NCI-H2227 (cell line): ENCODE data around the gene GPR3.
A peak's percentile ranks its signal among the peaks of the same experiment; 100 is the strongest.
"Not testable (repeated sequence)": the region's sequence is repeated elsewhere in the genome, so short reads cannot be mapped to it uniquely, and the experiment has no call there.

Experiments used
- DNase-seq: peaks from one replicate; lab custom pipeline; 2025; ENCODE audit not compliant: unreplicated experiment; lab: John Stamatoyannopoulos, UW

Gene GPR3

DNA sequence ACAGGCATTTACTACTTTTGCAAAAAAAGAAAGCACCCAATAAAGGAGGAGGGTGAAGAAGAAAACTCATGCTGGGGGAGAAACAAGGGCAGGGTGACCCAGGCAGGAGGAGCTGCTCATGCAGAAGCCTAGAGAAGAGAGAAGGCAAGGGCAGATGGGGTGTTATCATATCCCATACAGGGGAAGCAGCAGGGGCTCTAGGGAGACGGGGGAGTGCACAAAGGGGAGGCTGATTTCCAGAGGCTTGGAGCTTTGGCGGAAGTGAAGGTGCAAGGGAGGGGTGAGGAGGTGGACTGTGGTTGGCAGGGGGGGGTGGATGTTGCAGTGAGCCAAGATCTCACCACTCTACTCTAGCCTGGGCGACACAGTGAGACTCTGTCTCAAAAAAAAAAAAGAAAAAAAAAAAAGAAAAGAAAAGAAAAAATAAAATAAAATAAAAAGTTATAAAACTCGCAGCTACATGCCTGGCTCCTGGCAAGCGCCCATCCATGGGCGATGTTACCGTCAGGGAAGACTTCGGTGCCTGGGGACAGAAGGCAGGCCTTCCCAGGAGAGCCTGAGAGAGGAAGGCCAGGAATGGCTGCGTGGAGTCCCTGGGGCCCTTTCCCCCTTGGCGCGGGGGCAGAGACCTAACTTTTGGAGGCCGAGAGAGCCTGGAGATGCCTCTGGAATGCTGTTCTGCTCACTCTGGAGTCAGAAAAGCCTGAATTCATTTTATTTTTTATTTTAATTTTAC is 14.5 kb upstream of the GPR3 start:
- DNase-seq: no peak

DNA sequence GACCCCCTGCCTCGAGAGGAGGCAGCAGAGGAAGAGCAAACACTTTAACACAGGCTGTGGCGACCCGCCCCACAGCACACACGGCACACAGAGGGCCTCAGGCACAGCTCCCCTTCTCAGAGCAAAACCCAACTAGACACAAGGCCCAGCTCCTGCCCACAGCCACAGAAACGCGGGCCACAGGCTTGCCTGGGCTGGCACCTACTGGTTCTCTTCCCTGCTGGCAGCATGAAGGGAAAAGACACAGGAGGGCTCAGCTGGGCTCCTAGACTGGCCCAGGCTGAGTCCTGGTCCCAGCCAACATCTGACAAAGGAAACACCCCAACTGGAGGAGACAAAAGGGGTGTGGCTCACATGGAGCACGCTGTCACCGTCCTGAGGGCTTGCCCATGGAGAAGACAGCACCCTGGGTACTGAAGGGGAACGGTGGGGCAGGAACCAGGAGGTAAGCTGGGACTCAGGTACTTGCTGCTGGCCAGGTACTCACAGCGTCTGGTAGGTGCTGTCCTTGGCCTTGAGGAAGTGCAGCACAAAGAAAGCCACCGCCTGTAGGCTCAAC is 12.8 kb upstream of the GPR3 start:
- no peak for DNase-seq

DNA sequence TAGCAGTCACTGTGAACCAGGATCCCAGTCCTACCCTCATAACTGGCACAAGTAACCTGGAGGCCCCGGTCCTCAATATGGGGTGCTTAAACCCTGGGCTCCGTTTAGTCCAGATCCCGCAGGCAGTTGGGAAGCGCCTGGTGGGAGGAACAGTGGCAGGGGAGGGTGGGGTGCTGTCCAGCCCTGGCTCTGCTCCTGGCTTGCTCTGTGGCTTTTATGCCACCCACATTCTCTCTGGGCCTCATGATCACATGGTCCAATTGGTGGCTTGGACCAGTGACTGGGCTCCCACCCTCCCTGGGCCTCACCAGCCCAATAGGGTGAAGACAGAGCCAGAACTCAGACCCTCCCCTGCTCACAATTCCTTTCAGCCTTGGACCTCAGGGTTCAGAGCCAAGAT is 12.2 kb upstream of the GPR3 start:
- DNase-seq: no peak

DNA sequence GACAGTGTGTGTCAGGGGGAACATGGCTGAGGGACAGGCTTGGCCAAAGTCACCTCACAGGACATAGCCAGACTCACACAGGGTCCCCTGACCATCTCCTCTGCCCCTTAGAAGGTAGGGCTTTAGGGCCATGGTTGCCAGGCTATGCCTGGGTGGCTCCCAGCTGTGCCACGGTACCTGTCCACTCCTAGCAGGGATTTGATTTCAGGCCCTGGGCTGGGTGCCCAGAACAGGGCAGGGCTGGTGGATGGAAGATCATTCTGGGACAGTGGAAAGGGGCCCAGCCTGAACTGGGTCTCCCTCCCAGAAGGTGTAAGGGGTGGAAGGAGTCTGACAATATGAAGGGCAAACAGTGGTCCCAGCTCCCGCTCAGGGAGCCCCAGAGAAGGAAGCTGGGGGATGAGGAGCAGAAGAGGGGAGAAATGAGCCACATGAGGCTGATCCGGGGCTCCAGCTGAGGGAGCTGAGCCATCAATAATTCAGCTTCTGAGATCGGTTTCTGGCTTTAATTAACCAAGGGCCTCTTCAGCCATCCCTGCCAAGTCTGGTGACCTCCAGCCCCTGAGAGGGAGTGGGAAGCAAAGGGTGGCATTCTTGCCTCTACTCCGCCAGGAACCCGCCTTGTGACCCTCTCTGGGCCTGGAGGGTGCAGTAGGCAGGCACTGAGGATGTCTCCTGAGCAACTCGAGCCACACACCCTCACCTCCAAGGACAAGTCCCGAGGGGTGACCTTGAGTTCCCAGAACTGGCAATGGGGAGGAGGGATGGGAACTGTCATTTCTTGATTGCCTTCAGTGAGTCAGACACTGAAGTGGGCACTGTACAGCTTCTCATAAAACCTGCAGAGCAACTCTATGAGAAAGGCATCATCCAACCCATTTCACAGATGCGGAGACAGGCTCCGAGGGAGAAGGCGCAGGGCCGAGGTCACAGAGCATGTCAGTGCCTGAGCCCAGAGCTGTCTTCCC is 11.4 kb upstream of the GPR3 start:
- DNase-seq: no peak

DNA sequence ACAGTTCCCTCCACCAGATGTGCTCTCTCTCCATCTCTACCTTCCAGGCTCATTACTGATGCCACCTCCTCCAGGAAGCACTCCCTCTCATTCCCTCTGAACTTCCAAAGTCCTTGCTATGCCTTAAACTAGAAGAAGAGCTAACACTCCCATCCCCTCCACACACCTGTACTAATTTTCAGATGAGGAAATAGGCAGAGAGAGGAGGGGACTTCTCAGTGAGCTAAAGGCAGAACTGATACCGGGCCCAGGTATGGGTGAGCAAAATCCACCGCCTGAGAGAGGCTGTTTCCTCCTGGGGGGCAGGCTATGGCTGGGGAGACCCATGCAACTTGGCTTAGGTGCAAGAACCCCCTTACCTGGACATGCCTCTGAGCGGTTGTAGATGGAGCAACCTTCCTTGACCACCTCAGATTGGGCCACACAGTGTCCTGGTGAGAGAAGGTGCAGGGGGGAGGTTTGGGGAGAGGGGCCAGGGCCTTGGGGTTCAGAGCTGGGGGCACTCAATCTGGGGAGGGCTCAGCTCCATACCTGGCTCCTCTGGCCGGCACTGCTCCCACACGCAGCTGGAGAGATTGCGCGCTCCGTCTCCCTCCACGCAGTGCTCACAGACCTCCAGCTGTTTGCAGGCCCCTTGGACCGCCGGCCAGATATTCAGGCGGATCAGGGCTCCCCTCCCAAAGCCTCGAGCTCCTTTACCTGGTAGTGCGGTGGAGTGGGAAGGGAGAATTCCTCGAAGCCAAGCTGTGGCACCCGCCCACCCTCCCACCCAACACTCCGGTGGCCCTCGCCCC is 10.3 kb upstream of the GPR3 start:
- DNase-seq: no peak

DNA sequence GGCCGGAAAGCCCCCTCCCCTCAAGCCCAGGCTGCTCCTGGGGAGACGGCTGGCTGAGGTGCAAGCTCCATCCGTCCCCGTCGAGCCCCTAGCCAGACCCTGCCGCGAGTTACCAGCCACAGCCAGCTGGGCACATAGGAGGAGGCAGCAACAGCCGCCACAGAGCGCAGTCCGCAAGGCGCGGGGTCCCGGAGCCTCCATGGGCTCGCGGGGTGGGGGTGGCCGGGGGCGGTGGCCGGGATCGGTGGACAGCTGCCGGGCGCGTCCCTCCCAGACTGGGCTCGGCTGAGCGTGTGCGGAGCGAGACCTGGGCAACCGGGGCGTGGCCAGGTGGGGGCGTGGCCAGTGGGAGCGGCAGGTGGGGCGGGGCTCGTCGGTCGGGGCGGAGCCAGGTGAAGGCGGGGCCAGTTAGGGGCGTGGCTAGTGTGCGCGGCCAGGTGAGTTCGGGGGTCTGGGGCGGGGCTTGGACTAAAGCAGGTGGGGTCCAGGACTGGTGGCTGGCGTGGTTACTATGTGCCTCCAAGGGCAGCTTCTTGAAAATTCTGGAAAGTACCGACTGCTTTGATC is 9.3 kb upstream of the GPR3 start, which contains the start of gene CD164L2:
TSS of gene CD164L2 (minus strand) at position 295 of the 567 bp plus-strand sequence. CDS start at position 201, 94 bp downstream.
- DNase-seq: no peak

DNA sequence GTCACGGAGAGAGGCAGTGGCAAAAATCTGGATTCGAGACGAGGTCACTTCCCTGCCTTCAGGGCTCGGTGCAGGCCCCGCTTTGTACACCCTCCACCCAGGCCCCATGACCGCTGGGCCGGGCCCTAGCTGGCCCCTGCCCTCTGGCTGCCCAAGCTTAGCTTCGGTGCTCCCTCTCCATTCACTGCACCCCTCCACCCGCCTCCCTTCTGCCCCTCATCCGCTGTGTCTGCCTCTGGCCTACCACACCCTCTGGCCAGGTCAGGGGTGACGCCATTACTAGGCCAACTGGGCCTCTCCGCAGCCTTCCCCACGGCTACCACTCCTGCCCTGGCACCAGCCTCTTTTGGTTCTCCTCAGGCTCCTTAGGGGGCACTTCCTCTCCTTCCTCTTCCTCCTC is 8.8 kb upstream of the GPR3 start:
- DNase-seq: no peak

DNA sequence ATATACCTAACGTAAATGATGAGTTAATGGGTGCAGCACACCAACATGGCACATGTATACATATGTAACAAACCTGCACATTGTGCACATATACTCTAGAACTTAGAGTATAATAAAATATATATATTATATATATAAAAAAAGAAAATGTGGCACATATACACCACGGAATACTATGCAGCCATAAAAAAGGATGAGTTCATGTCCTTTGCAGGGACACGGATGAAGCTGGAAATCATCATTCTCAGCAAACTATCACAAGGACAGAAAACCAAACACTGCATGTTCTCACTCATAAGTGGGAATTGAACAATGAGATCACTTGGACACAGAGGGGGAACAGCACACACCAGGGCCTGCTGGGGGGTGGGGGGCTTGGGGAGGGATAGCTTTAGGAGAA is 7.6 kb upstream of the GPR3 start:
- DNase-seq: not testable (repeated sequence)

DNA sequence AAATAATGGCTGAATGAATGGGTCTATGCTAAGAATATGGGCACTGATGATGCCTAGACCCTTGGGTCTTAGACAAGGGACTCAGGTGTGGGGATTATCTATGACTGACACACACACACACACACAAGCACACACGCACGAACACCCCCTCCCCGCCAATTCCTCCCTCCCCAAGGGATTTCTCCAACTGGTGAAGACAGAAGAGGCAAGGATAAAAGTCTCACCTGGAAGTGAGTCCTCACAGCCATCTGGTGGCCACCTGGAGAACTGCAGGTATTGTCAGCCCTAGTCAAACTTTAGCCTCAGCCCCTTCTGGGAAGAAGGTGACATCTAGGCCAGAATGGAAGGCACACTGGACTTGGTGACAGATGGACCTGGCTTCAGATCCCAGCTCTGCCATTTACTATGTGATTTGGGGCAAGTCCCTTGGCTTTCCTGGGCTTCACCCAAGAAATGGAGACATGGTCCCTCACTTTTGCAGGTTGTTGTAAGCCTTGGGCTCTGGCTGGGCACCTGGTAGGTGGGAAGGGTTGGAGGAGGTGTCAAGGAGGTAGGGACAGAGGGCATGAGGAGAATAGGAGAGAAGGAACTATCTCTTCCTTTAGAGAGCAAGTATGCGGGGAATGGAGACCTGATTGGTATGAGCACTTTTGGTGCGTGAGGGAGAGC is 4.0 kb upstream of the GPR3 start:
- peak; percentile 68 for DNase-seq

DNA sequence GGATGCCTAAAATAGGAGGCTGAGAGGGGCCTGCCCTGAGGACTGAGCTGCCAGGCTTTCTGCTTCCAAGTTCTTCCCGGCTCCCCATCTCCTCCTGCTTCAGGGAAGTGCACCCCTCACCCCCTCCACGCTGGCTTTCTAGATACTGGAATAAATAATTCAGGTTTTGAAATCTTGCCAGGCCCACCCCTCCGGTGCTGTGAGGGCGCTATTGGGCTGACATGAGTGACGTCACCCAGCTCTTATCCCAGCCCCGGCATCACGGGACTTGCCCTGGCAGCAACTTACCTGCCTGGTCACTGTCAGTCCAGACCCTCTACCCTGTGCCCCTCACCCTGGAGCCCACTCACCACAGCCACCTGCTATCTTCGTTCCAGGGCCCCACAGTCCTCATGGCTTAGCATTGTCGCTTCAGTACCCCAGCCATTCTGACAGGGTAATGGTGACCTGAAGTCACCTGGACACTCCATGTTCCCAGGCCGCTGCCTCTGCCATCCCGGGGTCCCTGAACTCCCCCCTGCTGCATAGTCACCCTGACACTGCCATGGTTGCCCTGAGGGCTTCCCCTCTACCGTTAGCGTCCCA is 819 bp upstream of the GPR3 start:
- peak; percentile 79 for DNase-seq

DNA sequence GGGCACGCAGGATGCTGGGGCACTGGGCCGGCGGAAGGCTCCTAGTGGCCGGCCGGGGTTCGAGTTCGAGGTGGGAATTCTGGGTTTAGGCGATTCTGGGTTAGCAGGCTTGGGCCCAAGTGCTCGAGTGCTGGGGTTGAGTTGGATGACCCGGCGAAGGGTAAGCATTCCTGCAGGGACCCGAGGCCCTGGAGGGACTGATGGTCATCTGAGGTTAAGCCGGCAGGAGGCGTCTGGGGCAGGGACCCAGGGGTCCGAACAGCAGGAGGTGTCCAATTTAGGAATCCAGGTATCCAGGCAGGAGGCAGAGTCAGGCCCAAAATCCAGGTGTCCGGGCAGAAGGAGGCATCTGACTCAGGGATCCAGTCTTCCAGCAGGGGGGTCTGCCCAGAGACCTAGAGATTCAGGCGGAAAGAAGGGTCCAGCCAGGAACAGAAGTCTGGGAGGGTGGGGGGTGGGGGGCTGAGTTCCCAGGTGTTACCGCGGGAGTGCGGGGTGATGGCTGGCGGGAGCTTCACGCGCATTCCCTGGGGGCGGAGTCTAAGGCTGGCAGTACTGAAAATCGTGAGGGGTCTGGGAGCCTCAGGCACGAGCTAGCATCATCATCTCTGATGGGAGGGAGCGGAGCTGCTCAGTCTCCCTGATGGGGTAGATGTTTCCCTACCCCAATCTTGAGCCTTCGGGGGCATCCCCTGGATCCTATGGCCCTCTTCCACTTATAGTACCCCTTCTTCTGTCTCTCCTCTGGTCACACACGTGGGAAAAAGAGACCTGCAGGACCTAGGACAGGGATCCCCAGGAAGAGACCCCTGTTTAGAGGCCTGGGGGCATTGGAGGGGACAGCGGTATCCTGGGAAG is 585 bp downstream of the GPR3 start:
- DNase-seq: peak; percentile 57

DNA sequence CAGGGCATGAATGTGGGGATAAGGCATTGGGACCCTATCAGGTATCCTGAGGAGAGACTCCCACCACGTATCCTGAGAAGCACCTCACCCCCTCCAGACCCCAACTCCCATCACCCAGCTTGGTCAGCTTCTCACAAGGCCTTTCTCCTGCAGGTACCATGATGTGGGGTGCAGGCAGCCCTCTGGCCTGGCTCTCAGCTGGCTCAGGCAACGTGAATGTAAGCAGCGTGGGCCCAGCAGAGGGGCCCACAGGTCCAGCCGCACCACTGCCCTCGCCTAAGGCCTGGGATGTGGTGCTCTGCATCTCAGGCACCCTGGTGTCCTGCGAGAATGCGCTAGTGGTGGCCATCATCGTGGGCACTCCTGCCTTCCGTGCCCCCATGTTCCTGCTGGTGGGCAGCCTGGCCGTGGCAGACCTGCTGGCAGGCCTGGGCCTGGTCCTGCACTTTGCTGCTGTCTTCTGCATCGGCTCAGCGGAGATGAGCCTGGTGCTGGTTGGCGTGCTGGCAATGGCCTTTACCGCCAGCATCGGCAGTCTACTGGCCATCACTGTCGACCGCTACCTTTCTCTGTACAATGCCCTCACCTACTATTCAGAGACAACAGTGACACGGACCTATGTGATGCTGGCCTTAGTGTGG is 1.3 kb downstream of the GPR3 start:
- no peak for DNase-seq

DNA sequence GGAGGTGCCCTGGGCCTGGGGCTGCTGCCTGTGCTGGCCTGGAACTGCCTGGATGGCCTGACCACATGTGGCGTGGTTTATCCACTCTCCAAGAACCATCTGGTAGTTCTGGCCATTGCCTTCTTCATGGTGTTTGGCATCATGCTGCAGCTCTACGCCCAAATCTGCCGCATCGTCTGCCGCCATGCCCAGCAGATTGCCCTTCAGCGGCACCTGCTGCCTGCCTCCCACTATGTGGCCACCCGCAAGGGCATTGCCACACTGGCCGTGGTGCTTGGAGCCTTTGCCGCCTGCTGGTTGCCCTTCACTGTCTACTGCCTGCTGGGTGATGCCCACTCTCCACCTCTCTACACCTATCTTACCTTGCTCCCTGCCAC is 1.8 kb downstream of the GPR3 start:
- no peak for DNase-seq

DNA sequence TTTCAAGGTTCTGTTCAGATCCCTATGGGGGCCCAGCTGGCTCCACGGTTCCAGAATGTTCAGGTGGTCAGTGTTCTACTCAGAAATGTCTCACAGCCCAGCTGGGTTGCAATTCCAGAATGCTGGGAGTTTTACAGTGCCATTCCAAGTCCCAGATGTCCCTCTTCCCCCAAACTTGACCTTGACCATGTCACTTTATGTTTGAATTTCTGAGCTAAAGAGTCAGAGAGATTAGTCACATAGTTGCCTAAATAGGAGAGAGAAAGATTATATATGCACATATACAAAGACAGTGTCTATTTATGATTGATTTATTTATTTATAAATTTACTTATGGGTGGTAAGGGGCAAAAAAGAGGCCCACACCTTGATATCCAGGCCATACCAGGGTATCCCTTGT is 2.5 kb downstream of the GPR3 start:
- no peak for DNase-seq

DNA sequence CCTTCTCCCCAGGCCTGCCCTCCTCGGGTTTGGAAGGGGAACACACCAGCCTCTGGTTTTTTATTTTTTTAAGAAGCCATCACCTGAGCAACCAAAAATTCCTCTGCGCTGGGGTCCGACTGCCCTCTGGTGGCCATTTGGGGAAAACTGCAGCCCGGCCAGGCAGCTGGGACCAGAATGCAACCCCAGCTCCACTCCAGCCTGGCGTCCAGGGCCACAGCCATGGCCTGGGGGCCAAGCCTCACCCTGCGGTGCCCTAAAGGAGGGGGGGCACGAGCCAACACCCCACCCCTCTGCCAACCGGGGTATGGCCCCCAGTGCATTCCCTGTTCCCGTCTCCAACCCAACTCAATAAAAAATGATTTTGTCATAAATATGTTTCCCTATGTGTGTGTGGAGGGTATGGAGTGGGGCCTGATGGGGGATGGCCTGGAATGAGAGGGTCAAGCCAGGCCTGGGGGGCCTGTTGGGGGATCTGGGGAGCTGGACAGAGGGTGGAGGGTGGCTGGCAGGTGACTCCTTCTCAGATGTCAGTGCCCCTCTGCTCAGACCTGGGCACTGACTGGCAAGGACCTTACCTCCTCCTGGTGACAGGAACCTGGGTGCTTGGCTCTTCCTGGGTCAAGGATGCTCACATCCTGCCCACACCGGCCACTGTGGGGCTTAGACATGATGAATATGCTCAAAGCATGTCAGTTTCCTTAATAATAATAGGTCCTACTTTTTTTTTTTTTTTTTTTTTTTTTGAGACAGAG is 3.2 kb downstream of the GPR3 start:
- peak; percentile 82 for DNase-seq

DNA sequence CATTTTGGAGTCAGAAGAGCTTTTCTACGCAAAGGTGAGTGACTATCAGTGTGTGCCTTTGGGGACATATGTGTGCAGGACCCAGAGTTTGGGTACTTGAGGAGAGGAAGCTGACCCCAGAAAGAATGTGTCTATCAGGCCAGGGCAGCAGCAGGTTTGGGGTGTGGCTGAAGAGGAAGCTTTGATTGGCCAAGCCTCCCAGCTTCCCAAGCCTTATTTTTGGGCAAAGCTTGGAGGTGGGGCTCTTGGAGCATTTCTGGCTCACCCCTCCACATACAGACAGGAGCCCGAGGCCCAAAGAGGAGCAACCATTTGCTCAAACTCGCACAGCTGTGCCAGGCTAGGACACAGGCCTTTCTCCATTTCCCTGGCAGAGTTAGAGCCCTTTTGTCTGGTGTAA is 4.7 kb downstream of the GPR3 start:
- DNase-seq: no peak

DNA sequence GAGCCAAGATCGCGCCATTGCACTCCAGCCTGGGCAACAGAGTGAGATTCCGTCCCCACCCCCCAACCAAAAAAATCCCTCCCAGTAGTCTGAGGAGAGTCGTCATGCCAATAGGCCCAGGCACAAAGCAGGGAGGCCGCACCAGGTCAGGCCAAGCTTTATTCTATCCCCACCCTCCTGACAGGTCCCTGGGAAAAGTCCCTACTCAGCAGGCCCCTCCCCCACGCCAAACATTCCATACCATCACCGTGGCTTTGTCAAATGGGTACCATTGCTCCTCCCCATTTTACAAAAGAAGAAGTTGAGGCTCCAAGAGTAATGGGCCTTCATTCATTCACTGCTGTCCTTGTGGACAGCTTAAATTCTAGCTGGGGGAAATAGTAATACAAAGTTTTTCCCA is 5.3 kb downstream of the GPR3 start:
- no peak for DNase-seq
